ENCODE data around the gene ZNF335.
"Not testable (repeated sequence)": the region's sequence is repeated elsewhere in the genome, so short reads cannot be mapped to it uniquely, and the experiment has no call there.

The ZNF335 gene

GRCh38 chr20:45993197-45993951 is 21.4 kb upstream of the ZNF335 start:
- H3K27me3 Mint-ChIP-seq, result peaks cover 4% of the 10 kb centered on the region

GRCh38 chr20:45991616-45992015 is 19.6 kb upstream of the ZNF335 start:
- Mint-ChIP-seq H3K27ac (no peak overlapping the region), H3K36me3 (ENCODE audit: low read depth) (no peaks in the 10 kb centered on the region), H3K9me3 (no peaks in the 10 kb centered on the region), H3K27me3 (peaks cover 4% of the 10 kb centered on the region), H3K4me1 (ENCODE audit: low read depth) (peaks cover 8% of the 10 kb centered on the region), H3K4me3 (no peak overlapping the region)
- no peak for DNase-seq

More at GRCh38 chr20:45993197-45993951, 21.4 kb upstream of the ZNF335 start:
- Mint-ChIP-seq H3K4me3 (no peak overlapping the region), H3K4me1 (ENCODE audit: low read depth) (peaks cover 21% of the 10 kb centered on the region), H3K36me3 (ENCODE audit: low read depth) (no peaks in the 10 kb centered on the region), H3K9me3 (no peaks in the 10 kb centered on the region), H3K27ac (no peak overlapping the region)
- DNase-seq, result no peak

- H3K27me3 Mint-ChIP-seq; H3K4me3 Mint-ChIP-seq; H3K36me3 Mint-ChIP-seq (ENCODE audit: low read depth); H3K27ac Mint-ChIP-seq; H3K4me1 Mint-ChIP-seq (ENCODE audit: low read depth); H3K9me3 Mint-ChIP-seq; DNase-seq: not testable (repeated sequence)
Measured at GRCh38 chr20:45988830-45989229, 16.8 kb upstream of the ZNF335 start.

- Mint-ChIP-seq H3K27me3 (peaks cover 7% of the 10 kb centered on the region), H3K4me3 (no peak overlapping the region), H3K4me1 (ENCODE audit: low read depth) (peaks cover 5% of the 10 kb centered on the region), H3K36me3 (ENCODE audit: low read depth) (no peaks in the 10 kb centered on the region), H3K27ac (no peak overlapping the region), H3K9me3 (no peaks in the 10 kb centered on the region)
- DNase-seq, result peak; percentile 87
Measured at GRCh38 chr20:45987108-45987780, 15.2 kb upstream of the ZNF335 start.

GRCh38 chr20:45985573-45985972 is 13.6 kb upstream of the ZNF335 start:
- Mint-ChIP-seq H3K9me3 (no peaks in the 10 kb centered on the region), H3K4me3 (no peak overlapping the region), H3K27ac (no peak overlapping the region), H3K4me1 (ENCODE audit: low read depth) (peaks cover 5% of the 10 kb centered on the region), H3K27me3 (peaks cover 7% of the 10 kb centered on the region), H3K36me3 (ENCODE audit: low read depth) (no peaks in the 10 kb centered on the region)
- no peak for DNase-seq

GRCh38 chr20:45983279-45983743 is 11.3 kb upstream of the ZNF335 start:
- no peaks in the 10 kb centered on the region for H3K36me3 Mint-ChIP-seq (ENCODE audit: low read depth)
- no peak for DNase-seq
- H3K4me3 Mint-ChIP-seq, result no peak overlapping the region
- peaks cover 2% of the 10 kb centered on the region for H3K27me3 Mint-ChIP-seq
- H3K4me1 Mint-ChIP-seq (ENCODE audit: low read depth), result peaks cover 5% of the 10 kb centered on the region
- peak overlapping the region; percentile 17 for H3K27ac Mint-ChIP-seq
- no peaks in the 10 kb centered on the region for H3K9me3 Mint-ChIP-seq

- Mint-ChIP-seq H3K9me3 (no peaks in the 10 kb centered on the region), H3K36me3 (ENCODE audit: low read depth) (no peaks in the 10 kb centered on the region), H3K27me3 (peaks cover 2% of the 10 kb centered on the region), H3K4me3 (no peak overlapping the region), H3K4me1 (ENCODE audit: low read depth) (peaks cover 3% of the 10 kb centered on the region), H3K27ac (no peak overlapping the region)
- no peak for DNase-seq
Measured at GRCh38 chr20:45981261-45981660, 9.3 kb upstream of the ZNF335 start.

- Mint-ChIP-seq H3K36me3 (ENCODE audit: low read depth) (peaks cover 8% of the 10 kb centered on the region), H3K4me1 (ENCODE audit: low read depth) (peaks cover 4% of the 10 kb centered on the region), H3K27ac (no peak overlapping the region), H3K4me3 (no peak overlapping the region), H3K27me3 (no peaks in the 10 kb centered on the region), H3K9me3 (no peaks in the 10 kb centered on the region)
- no peak for DNase-seq
Measured at GRCh38 chr20:45976086-45976485, 4.1 kb upstream of the ZNF335 start.

GRCh38 chr20:45975686-45976085 is 3.7 kb upstream of the ZNF335 start:
- Mint-ChIP-seq H3K9me3 (no peaks in the 10 kb centered on the region), H3K27ac (no peak overlapping the region), H3K4me3 (no peak overlapping the region), H3K36me3 (ENCODE audit: low read depth) (peaks cover 12% of the 10 kb centered on the region), H3K4me1 (ENCODE audit: low read depth) (peaks cover 4% of the 10 kb centered on the region), H3K27me3 (no peaks in the 10 kb centered on the region)
- DNase-seq, result no peak

- Mint-ChIP-seq H3K27me3 (no peaks in the 10 kb centered on the region), H3K36me3 (ENCODE audit: low read depth) (peaks cover 19% of the 10 kb centered on the region), H3K4me3 (no peak overlapping the region), H3K27ac (no peak overlapping the region), H3K4me1 (ENCODE audit: low read depth) (peaks cover 9% of the 10 kb centered on the region), H3K9me3 (no peaks in the 10 kb centered on the region)
- DNase-seq, result no peak
Measured at GRCh38 chr20:45974896-45975565, 3.0 kb upstream of the ZNF335 start.

- Mint-ChIP-seq H3K9me3 (no peaks in the 10 kb centered on the region), H3K27ac (peak overlapping the region; percentile 100), H3K4me1 (ENCODE audit: low read depth) (peaks cover 19% of the 10 kb centered on the region), H3K27me3 (no peaks in the 10 kb centered on the region), H3K4me3 (peak overlapping the region; percentile 80), H3K36me3 (ENCODE audit: low read depth) (peaks cover 41% of the 10 kb centered on the region)
- no peak for DNase-seq
Measured at GRCh38 chr20:45972500-45973183, 639 bp upstream of the ZNF335 start.

- H3K4me1 Mint-ChIP-seq (ENCODE audit: low read depth), result peaks cover 19% of the 10 kb centered on the region
- H3K27ac Mint-ChIP-seq, result peak overlapping the region; percentile 100
- H3K36me3 Mint-ChIP-seq (ENCODE audit: low read depth), result peaks cover 51% of the 10 kb centered on the region
Measured at GRCh38 chr20:45971425-45971674, 653 bp downstream of the ZNF335 start.

GRCh38 chr20:45970646-45971424 is 1.2 kb downstream of the ZNF335 start:
- Mint-ChIP-seq H3K27ac (peak overlapping the region; percentile 100), H3K4me1 (ENCODE audit: low read depth) (peaks cover 19% of the 10 kb centered on the region), H3K9me3 (no peaks in the 10 kb centered on the region), H3K27me3 (no peaks in the 10 kb centered on the region), H3K36me3 (ENCODE audit: low read depth) (peaks cover 56% of the 10 kb centered on the region), H3K4me3 (peak overlapping the region; percentile 80)
- no peak for DNase-seq

More at GRCh38 chr20:45971425-45971674, 653 bp downstream of the ZNF335 start:
- Mint-ChIP-seq H3K9me3 (no peaks in the 10 kb centered on the region), H3K4me3 (peak overlapping the region; percentile 80), H3K27me3 (no peaks in the 10 kb centered on the region)
- no peak for DNase-seq
